ENCODE measurements around the gene RNASE9. TPM values are rescaled to one million over a fixed set of nuclear protein-coding genes. Genes with fewer than 3 reads are reported as not detected.
A peak's percentile ranks its signal among the peaks of the same experiment; 100 is the strongest.

The RNASE9 gene
- total and polyA plus RNA-seq, 2 experiments from 2014 or later = 0.24 TPM; not detected in 1

- no peaks in the 10 kb centered on the region for H4K20me1 ChIP-seq (replicated peaks; ENCODE audit: insufficient read depth)
- no peak overlapping the region for H3K27ac Mint-ChIP-seq
- peaks cover 5% of the 10 kb centered on the region; the same call in 2 of the 3 replicates for H3K9me3 Mint-ChIP-seq
- no peaks in the 10 kb centered on the region for H3K36me3 ChIP-seq (ENCODE audit: insufficient read depth)
- no peaks in the 10 kb centered on the region for H3K27me3 ChIP-seq (ENCODE audit: insufficient read depth)
- no peak overlapping the region for H3K4me2 ChIP-seq
- H2AFZ ChIP-seq = no peak overlapping the region
- TF ChIP-seq POLR2AphosphoS5 (IDR thresholded peaks at IDR 0.05; ENCODE audit: low read depth) = no peak
- TF ChIP-seq, protein P1, sequence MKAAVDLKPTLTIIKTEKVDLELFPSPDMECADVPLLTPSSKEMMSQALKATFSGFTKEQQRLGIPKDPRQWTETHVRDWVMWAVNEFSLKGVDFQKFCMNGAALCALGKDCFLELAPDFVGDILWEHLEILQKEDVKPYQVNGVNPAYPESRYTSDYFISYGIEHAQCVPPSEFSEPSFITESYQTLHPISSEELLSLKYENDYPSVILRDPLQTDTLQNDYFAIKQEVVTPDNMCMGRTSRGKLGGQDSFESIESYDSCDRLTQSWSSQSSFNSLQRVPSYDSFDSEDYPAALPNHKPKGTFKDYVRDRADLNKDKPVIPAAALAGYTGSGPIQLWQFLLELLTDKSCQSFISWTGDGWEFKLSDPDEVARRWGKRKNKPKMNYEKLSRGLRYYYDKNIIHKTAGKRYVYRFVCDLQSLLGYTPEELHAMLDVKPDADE (IDR thresholded peaks at IDR 0.05) = no peak
- TF ChIP-seq NANOG (IDR thresholded peaks at IDR 0.05; ENCODE audit: borderline replicate concordance) = no peak
- no peaks in the 10 kb centered on the region for H3K4me1 Mint-ChIP-seq
- H3K4me1 ChIP-seq (ENCODE audit: insufficient read depth) = no peaks in the 10 kb centered on the region
- no peaks in the 10 kb centered on the region for H3F3A ChIP-seq (replicated peaks; ENCODE audit: low read depth)
- no peak overlapping the region for H3K4me3 Mint-ChIP-seq
- no peaks in the 10 kb centered on the region; the same call in 1 of the 2 replicates for H3K9me2 ChIP-seq (ENCODE audit: insufficient read depth)
- no peaks in the 10 kb centered on the region for H3K79me2 ChIP-seq (replicated peaks; ENCODE audit: insufficient read depth)
- no peaks in the 10 kb centered on the region for H3K36me3 Mint-ChIP-seq (ENCODE audit: low read depth)
- ATAC-seq = no peak
- no peak overlapping the region for H3K27ac ChIP-seq (ENCODE audit: low read depth)
- no peak overlapping the region for H3K4me3 ChIP-seq
- DNase-seq (ENCODE audit: low spot score) = no peak
- H3K27me3 Mint-ChIP-seq (ENCODE audit: insufficient read depth, low read depth, poor library complexity) = peaks cover 4% of the 10 kb centered on the region
Observed at GRCh38 chr14:20522332-20522731, 38.5 kb downstream of the RNASE9 start.

DNA sequence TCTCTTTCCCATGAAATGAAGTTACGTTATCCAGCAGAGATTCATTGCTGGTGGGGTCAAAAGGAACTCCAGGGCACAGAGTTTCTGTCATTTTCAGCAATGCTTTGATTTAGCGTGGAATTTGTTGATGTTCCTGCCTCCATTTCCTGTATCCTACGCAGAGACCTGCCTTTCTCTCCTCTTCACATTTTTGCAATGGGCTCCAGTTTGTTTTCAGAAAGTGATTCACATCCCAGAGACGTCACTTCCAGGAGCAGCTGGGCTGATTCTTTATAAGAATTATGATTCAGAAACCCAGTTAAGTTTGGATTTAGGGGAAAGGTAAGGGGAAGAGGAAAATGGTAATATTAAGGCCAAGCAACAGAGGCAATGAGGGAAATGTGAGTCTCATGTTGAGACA is 43.9 kb downstream of the RNASE9 start:
- Mint-ChIP-seq H3K4me3 (no peak overlapping the region), H3K36me3 (ENCODE audit: low read depth) (no peaks in the 10 kb centered on the region), H3K9me3 (peaks cover 5% of the 10 kb centered on the region; the same call in 2 of the 3 replicates), H3K27ac (no peak overlapping the region), H3K27me3 (ENCODE audit: insufficient read depth, low read depth, poor library complexity) (no peaks in the 10 kb centered on the region), H3K4me1 (peaks cover 5% of the 10 kb centered on the region; the same call in 2 of the 3 replicates)
- Histone ChIP-seq H3K9me2 (ENCODE audit: insufficient read depth) (no peaks in the 10 kb centered on the region; the same call in 1 of the 2 replicates), H4K20me1 (replicated peaks; ENCODE audit: insufficient read depth) (no peaks in the 10 kb centered on the region), H3K4me1 (ENCODE audit: insufficient read depth) (0 out of 2 replicates have a peak, but pooled peaks cover 11% of the 10 kb centered on the region), H3K4me2 (no peak overlapping the region), H2AFZ (peak overlapping the region; percentile 8; the same call in 1 of the 2 replicates), H3K27ac (ENCODE audit: low read depth) (no peak overlapping the region; the same call in 1 of the 2 replicates), H3K79me2 (replicated peaks; ENCODE audit: insufficient read depth) (no peaks in the 10 kb centered on the region), H3K4me3 (no peak overlapping the region), H3F3A (replicated peaks; ENCODE audit: low read depth) (no peaks in the 10 kb centered on the region), H3K36me3 (ENCODE audit: insufficient read depth) (no peaks in the 10 kb centered on the region), H3K27me3 (ENCODE audit: insufficient read depth) (no peaks in the 10 kb centered on the region)
- no peak for DNase-seq (ENCODE audit: low spot score)
- no peak for ATAC-seq
- TF ChIP-seq STAT1 (IDR thresholded peaks at IDR 0.05; ENCODE audit: unreplicated experiment) = no peak
- TF ChIP-seq, protein P2, sequence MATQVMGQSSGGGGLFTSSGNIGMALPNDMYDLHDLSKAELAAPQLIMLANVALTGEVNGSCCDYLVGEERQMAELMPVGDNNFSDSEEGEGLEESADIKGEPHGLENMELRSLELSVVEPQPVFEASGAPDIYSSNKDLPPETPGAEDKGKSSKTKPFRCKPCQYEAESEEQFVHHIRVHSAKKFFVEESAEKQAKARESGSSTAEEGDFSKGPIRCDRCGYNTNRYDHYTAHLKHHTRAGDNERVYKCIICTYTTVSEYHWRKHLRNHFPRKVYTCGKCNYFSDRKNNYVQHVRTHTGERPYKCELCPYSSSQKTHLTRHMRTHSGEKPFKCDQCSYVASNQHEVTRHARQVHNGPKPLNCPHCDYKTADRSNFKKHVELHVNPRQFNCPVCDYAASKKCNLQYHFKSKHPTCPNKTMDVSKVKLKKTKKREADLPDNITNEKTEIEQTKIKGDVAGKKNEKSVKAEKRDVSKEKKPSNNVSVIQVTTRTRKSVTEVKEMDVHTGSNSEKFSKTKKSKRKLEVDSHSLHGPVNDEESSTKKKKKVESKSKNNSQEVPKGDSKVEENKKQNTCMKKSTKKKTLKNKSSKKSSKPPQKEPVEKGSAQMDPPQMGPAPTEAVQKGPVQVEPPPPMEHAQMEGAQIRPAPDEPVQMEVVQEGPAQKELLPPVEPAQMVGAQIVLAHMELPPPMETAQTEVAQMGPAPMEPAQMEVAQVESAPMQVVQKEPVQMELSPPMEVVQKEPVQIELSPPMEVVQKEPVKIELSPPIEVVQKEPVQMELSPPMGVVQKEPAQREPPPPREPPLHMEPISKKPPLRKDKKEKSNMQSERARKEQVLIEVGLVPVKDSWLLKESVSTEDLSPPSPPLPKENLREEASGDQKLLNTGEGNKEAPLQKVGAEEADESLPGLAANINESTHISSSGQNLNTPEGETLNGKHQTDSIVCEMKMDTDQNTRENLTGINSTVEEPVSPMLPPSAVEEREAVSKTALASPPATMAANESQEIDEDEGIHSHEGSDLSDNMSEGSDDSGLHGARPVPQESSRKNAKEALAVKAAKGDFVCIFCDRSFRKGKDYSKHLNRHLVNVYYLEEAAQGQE (IDR thresholded peaks at IDR 0.05; ENCODE audit: unreplicated experiment) = no peak
- no peak for TF ChIP-seq ZNF114 (CRISPR knock-in tag; IDR thresholded peaks at IDR 0.05)
- TF ChIP-seq EZH2phosphoT487 (IDR thresholded peaks at IDR 0.05; ENCODE audit: unreplicated experiment) = no peak
- no peak for TF ChIP-seq JUNB (IDR thresholded peaks at IDR 0.05; ENCODE audit: unreplicated experiment)
- no peak for TF ChIP-seq NANOG (IDR thresholded peaks at IDR 0.05; ENCODE audit: borderline replicate concordance)
- no peak for TF ChIP-seq EZH2 (IDR thresholded peaks at IDR 0.05; ENCODE audit: low read depth, unreplicated experiment)
- no peak for TF ChIP-seq CREB1 (CRISPR knock-in tag; IDR thresholded peaks at IDR 0.05; ENCODE audit: low read depth)
- TF ChIP-seq, protein P1 (IDR thresholded peaks at IDR 0.05) = no peak
- no peak for TF ChIP-seq POLR2AphosphoS5 (IDR thresholded peaks at IDR 0.05; ENCODE audit: low read depth)

Data from GM23338 (cell line).